ENCODE data around the gene TMEM217. TPM values are rescaled to one million over a fixed set of nuclear protein-coding genes. Genes with fewer than 3 reads are reported as not detected.

Gene TMEM217
- total and polyA plus RNA-seq, 2 of the 8 experiments (the other 6 are each of a cell fraction or from before 2014, with no cell fraction given) = 0.60 to 1.1 TPM

GRCh38 chr6:37258405-37259105, 611 bp upstream of the TMEM217 start:
- ChIA-PET CTCF (ENCODE audit: partially characterized antibody) (interaction anchor here (0.6 to 1.2 kb wide), 3 partner anchors 36 to 231 kb away, joined by 3 to 4 read pairs (median 3); partner anchors contain the start of gene PIM1), POLR2A (ENCODE audit: partially characterized antibody) (interaction anchor here (0.7 to 1.7 kb wide), 6 partner anchors 8 to 300 kb away, joined by 3 to 5 read pairs (median 3); no protein-coding TSS in a partner anchor)
- H2BK20ac ChIP-seq (ENCODE audit: low read length) = no peak overlapping the region
- H3K23ac ChIP-seq (ENCODE audit: insufficient read length) = no peak overlapping the region
- peak overlapping the region; percentile 67 to 89 for H3K4me2 ChIP-seq (ENCODE audit: insufficient read depth in 1 of 2, low read depth in 2 of 2, low read length in 2 of 2)
- H3K36me3 ChIP-seq (ENCODE audit: control insufficient read depth in 2 of 4, insufficient read depth in 4 of 4, low read length in 3 of 4) = no peaks in the 10 kb centered on the region
- H2AFZ ChIP-seq (ENCODE audit: low read length) = peak overlapping the region; percentile 66
- H3K14ac ChIP-seq (ENCODE audit: insufficient read length) = no peak overlapping the region
- TF ChIP-seq POLR2A (IDR thresholded peaks at IDR 0.05; ENCODE audit: control extremely low read depth in 1 of 2, low read depth in 2 of 2, low read length in 2 of 2) = peak in 1 of 2 experiments; percentile 14; a peak in 1 of 3 replicates
- no peak for TF ChIP-seq NANOG (IDR thresholded peaks at IDR 0.05; ENCODE audit: insufficient read depth, low read depth, low read length, poor library complexity, severe bottlenecking)
- no peak overlapping the region for H2BK15ac ChIP-seq (ENCODE audit: low read length)
- H4K5ac ChIP-seq (ENCODE audit: insufficient read length, low read depth, low read length) = no peak overlapping the region
- no peak overlapping the region for H2AK5ac ChIP-seq (ENCODE audit: low read depth, low read length)
- H3K4me1 ChIP-seq (replicated peaks in 1 of 4; ENCODE audit: control insufficient read depth in 3 of 4, insufficient read depth in 4 of 4, low read length in 3 of 4) = peaks cover 0 to 4% (median 3%) of the 10 kb centered on the region in 4 experiments; a peak in 3 of 7 replicates
- H3K56ac ChIP-seq (replicated peaks; ENCODE audit: insufficient read length, low read depth, low read length) = no peak overlapping the region
- FAIRE-seq (no peak), DNase-seq (ENCODE audit: low read depth in 1 of 2, low spot score in 2 of 2) (no peak)
- 0 out of 2 replicates have a peak overlapping the region, but pooled peaks have one; percentile 51 for H3K18ac ChIP-seq (ENCODE audit: extremely low read depth, low read length)
- H2BK120ac ChIP-seq (replicated peaks; ENCODE audit: low read depth, low read length) = no peak overlapping the region
- H3K23me2 ChIP-seq (ENCODE audit: low read depth, low read length) = peaks cover 7% of the 10 kb centered on the region
- no peak overlapping the region for H2BK12ac ChIP-seq (ENCODE audit: low read depth, low read length)
- H4K91ac ChIP-seq (replicated peaks; ENCODE audit: insufficient read length, low read length) = no peak overlapping the region
- WGBS, 2 experiments (ENCODE audit: extremely low coverage in 1 of 2, insufficient coverage in 1 of 2, insufficient read length in 1 of 2, insufficient replicate concordance in 2 of 2, low coverage in 1 of 2, low lambda C conversion rate in 2 of 2, missing lambda C conversion rate in 1 of 2) = 12% methylated on average over 11 of the region's 11 CpGs; no CpG with 5 or more reads in 1 of the 2 experiments
- H3K79me1 ChIP-seq (ENCODE audit: low read depth, low read length) = 0 out of 2 replicates have a peak, but pooled peaks cover 2% of the 10 kb centered on the region
- peak overlapping the region; percentile 92 for H3K27ac ChIP-seq (ENCODE audit: low read depth, low read length)
- no peaks in the 10 kb centered on the region for H3K9me3 ChIP-seq (ENCODE audit: insufficient read depth in 2 of 2, low read depth in 1 of 2, low read length in 1 of 2)
- H3K4me3 ChIP-seq (ENCODE audit: extremely low read depth in 1 of 4, insufficient read depth in 2 of 4, low read depth in 3 of 4, low read length in 4 of 4) = peak overlapping the region; percentile 92 to 94 (median 94)
- peak overlapping the region; percentile 93; the same call in 1 of the 2 replicates for H2BK5ac ChIP-seq (ENCODE audit: low read depth, low read length)
- no peaks in the 10 kb centered on the region for H4K20me1 ChIP-seq (replicated peaks in 1 of 2; ENCODE audit: control insufficient read depth in 1 of 2, insufficient read depth in 2 of 2, low read length in 2 of 2)
- H3K9ac ChIP-seq (replicated peaks in 1 of 4; ENCODE audit: extremely low read depth in 1 of 4, low read depth in 3 of 4, low read length in 3 of 4) = peak overlapping the region; percentile 79 to 94 (median 94)
- no peaks in the 10 kb centered on the region for H3K27me3 ChIP-seq (replicated peaks in 1 of 4; ENCODE audit: control insufficient read depth in 3 of 4, extremely low read depth in 1 of 4, insufficient read depth in 3 of 4, low read length in 3 of 4)
- peaks cover 0 to 52% of the 10 kb centered on the region in 2 experiments; a peak in 2 of 4 replicates for H3K79me2 ChIP-seq (ENCODE audit: control insufficient read depth in 1 of 2, insufficient read depth in 2 of 2, low read length in 2 of 2)
- peak overlapping the region; percentile 95; the same call in 1 of the 2 replicates for H4K8ac ChIP-seq (ENCODE audit: extremely low read depth, insufficient read depth, low read length)
- H3K4ac ChIP-seq (replicated peaks; ENCODE audit: insufficient read length, low read depth, low read length) = no peak overlapping the region
